GM19438 (cell line): Measurements from ENCODE around the gene MAPK1.

Source experiments
- ATAC-seq: cut with Tn5 transposase; IDR thresholded peaks from one replicate; pipeline ENCODE4 v1.9.1; 2021; ENCODE audit warnings: low read depth; ENCODE audit not compliant: unreplicated experiment

The MAPK1 gene

GRCh38 chr22:21709688-21710087 lies 157.8 kb downstream of the MAPK1 start:
- ATAC-seq: no peak

- no peak for ATAC-seq
These were observed 158.5 kb downstream of the MAPK1 start for GRCh38 chr22:21708960-21709359.

GRCh38 chr22:21707677-21708076 lies 159.8 kb downstream of the MAPK1 start:
- no peak for ATAC-seq
